ENCODE results near the gene MAN1C1. TPM values are rescaled to one million over a fixed set of nuclear protein-coding genes. Genes with fewer than 3 reads are reported as not detected.
"Not testable (repeated sequence)": the region's sequence is repeated elsewhere in the genome, so short reads cannot be mapped to it uniquely, and the experiment has no call there.

Gene MAN1C1
- polyA plus RNA-seq, 1 donor = 9.6 TPM

- no peak for DNase-seq (ENCODE audit: low read depth)
Observed at GRCh38 chr1:25634896-25635295, 18.3 kb downstream of the MAN1C1 start.

- not testable (repeated sequence) for DNase-seq (ENCODE audit: low read depth)
Observed at GRCh38 chr1:25636141-25636540, 19.6 kb downstream of the MAN1C1 start.

- no peak for DNase-seq (ENCODE audit: low read depth)
Observed at GRCh38 chr1:25640646-25641328, 24.2 kb downstream of the MAN1C1 start.

GRCh38 chr1:25641329-25641725 is 24.7 kb downstream of the MAN1C1 start:
- no peak for DNase-seq (ENCODE audit: low read depth)

GRCh38 chr1:25641931-25642573 is 25.5 kb downstream of the MAN1C1 start:
- DNase-seq (ENCODE audit: low read depth) = no peak

GRCh38 chr1:25642574-25643108 is 26.1 kb downstream of the MAN1C1 start:
- DNase-seq (ENCODE audit: low read depth) = peak; percentile 59

GRCh38 chr1:25643929-25644328 is 27.3 kb downstream of the MAN1C1 start:
- DNase-seq (ENCODE audit: low read depth) = no peak

- no peak for DNase-seq (ENCODE audit: low read depth)
Observed at GRCh38 chr1:25644962-25645361, 28.4 kb downstream of the MAN1C1 start.

GRCh38 chr1:25645637-25646400 is 29.2 kb downstream of the MAN1C1 start:
- DNase-seq (ENCODE audit: low read depth) = no peak

GRCh38 chr1:25647106-25647505 is 30.5 kb downstream of the MAN1C1 start:
- no peak for DNase-seq (ENCODE audit: low read depth)

GRCh38 chr1:25647863-25648262 is 31.3 kb downstream of the MAN1C1 start:
- DNase-seq (ENCODE audit: low read depth) = no peak

- no peak for DNase-seq (ENCODE audit: low read depth)
Observed at GRCh38 chr1:25648681-25649440, 32.3 kb downstream of the MAN1C1 start.

GRCh38 chr1:25649505-25650288 is 33.1 kb downstream of the MAN1C1 start:
- no peak for DNase-seq (ENCODE audit: low read depth)

GRCh38 chr1:25650289-25650576 is 33.6 kb downstream of the MAN1C1 start:
- DNase-seq (ENCODE audit: low read depth) = no peak

- no peak for DNase-seq (ENCODE audit: low read depth)
Observed at GRCh38 chr1:25651036-25651640, 34.5 kb downstream of the MAN1C1 start.

- no peak for DNase-seq (ENCODE audit: low read depth)
Observed at GRCh38 chr1:25651824-25652741, 35.5 kb downstream of the MAN1C1 start.

GRCh38 chr1:25653558-25653957 is 37.0 kb downstream of the MAN1C1 start:
- no peak for DNase-seq (ENCODE audit: low read depth)

GRCh38 chr1:25654109-25654660 is 37.6 kb downstream of the MAN1C1 start:
- no peak for DNase-seq (ENCODE audit: low read depth)

All from forelimb muscle (tissue), 1 donor.